GM12865 (cell line): ENCODE measurements around the gene KIAA1549.

Source experiments
- DNase-seq: peaks from one replicate; pipeline ENCODE4 v3.0.0; 2010; ENCODE audit warnings: low read depth
- H3K4me3 ChIP-seq: 2 replicates; pipeline ENCODE4 v1.5.1; 2011; ENCODE audit warnings: mild to moderate bottlenecking, low read depth, low read length, control low read depth
- CTCF ChIP-seq: IDR thresholded peaks from 2 replicates; pipeline ENCODE4 v1.5.1; 2011; ENCODE audit warnings: low read length, control low read depth, low read depth, inconsistent platforms; ENCODE audit not compliant: insufficient read depth; ENCODE audit errors: missing control alignments

Gene KIAA1549

GRCh38 chr7:139016931-139017511, 35.8 kb upstream of the KIAA1549 start:
- peak; percentile 78 for DNase-seq
- no peak overlapping the region for H3K4me3 ChIP-seq
- TF ChIP-seq CTCF: peak; percentile 67

- no peak for TF ChIP-seq CTCF
- no peak for DNase-seq
- H3K4me3 ChIP-seq: no peak overlapping the region
Observed at GRCh38 chr7:139011373-139011772, 30.2 kb upstream of the KIAA1549 start.

- H3K4me3 ChIP-seq: no peak overlapping the region
- DNase-seq: no peak
- TF ChIP-seq CTCF: no peak
Observed at GRCh38 chr7:139004321-139005090, 23.3 kb upstream of the KIAA1549 start.

- no peak overlapping the region for H3K4me3 ChIP-seq
- TF ChIP-seq CTCF: no peak
- DNase-seq: no peak
Observed at GRCh38 chr7:138999414-138999813, 18.2 kb upstream of the KIAA1549 start.

- H3K4me3 ChIP-seq: no peak overlapping the region
- TF ChIP-seq CTCF: no peak
- no peak for DNase-seq
Observed at GRCh38 chr7:138992052-138992531, 10.9 kb upstream of the KIAA1549 start.

- no peak for DNase-seq
- H3K4me3 ChIP-seq: no peak overlapping the region
- TF ChIP-seq CTCF: no peak
Observed at GRCh38 chr7:138987686-138988085, 6.5 kb upstream of the KIAA1549 start.
